HG03108 (cell line): ENCODE measurements around the gene SWI5.

Source experiments
- ATAC-seq: cut with Tn5 transposase; IDR thresholded peaks from one replicate; pipeline ENCODE4 v1.9.1; 2021; ENCODE audit warnings: moderate library complexity; ENCODE audit not compliant: unreplicated experiment

SWI5 gene

GRCh38 chr9:128251732-128252100 is 24.4 kb upstream of the SWI5 start:
- ATAC-seq = no peak

DNA sequence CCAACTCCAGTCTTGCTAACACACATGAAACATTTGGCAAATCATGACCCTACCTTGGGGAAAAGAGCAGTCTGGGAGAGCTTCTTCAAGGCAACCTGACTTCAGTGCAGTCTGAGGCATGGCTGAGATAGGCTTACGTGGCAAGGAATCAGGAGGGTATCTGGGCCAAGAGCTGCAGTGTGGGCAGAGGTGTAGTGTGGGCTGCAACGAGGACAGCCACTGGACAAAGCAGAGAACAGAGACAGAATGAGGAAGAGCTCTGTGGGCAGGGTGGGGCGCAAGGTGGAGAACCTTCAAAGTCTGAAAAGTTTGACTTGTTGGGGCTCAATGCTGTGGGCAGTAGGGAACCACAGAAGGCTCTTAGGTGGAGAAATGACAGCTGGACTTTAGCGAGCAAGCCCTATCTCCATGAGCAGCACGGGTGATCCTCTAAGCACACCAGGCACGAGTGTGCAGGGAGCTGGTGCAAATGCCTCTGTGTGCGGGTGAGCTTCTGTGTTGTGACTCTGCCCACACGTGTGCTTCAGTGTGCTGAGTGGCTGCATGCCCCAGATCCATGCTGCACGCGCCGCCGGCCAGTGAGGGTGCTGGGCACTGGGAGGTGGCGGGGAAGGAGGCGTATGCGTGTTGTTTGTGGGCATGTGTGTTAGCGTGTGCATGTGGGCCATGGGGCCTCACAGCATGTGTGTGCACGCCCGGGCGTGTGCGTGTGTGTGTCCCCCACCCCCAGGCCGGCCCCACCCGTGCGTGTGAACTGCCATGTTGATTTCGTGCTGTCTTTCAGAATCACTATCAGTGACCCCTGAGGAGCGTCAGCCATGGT is 23.5 kb upstream of the SWI5 start:
- no peak for ATAC-seq

DNA sequence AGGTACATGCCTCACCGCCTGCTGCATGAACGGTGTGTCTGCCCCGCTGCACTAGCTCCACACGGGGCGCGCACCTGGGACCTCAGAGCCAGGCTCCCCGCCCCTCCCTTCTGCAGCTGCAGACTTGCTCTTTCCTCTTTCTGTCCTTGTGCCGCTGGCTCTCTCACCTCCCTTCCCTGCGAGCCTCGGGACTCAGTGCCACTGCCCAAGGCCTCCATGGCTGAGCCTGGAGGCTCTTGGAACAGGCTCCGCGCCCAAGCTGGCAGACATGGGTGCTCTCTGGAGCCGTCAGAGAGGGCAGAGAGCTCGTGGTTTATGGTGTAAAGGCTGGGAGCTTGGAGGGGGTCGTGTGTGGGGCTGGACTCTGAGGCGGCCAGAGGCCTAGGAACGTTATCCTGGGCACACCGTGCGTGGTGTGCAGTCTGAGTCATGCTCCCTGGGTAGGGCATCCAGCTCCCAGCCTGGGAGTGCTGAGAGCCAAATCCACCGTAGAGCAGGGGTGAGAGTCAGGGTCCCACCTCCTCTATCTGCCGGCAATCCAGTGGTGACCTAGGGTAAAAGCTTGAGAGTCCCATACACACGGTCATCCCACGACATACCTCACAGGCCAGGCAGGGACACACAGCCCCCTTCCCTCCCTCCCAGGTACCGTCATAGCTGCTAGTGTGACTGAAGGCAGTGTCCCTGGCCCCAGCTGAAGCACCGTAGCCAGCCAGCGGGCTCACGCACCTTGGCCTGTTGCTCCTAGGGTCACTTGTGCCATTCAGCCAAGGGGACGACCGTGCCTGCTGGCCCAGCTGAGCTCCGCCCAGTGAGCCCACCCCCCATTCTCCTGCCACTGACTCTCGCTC is 22.7 kb upstream of the SWI5 start:
- ATAC-seq = no peak

GRCh38 chr9:128253991-128254346 is 22.1 kb upstream of the SWI5 start:
- ATAC-seq = no peak

DNA sequence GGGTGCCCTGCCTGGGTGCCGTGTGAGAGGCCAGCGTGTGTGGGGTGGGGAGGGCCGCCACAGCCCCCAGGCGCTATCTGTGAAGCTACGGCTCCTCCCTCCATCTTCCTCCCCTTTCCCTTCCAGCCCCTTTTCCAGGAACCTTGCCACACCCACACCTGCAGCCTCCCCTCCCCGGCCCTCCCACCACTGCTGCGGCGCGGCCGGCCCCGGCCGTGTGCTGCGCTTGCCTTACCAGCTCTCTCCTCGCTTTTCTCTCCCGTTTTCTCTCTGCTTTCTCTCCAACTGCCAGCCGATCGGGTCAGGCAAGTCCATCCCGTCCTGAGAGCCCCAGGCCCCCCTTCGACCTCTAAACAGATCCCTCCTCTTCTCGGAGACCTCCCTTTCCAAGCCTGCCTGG is 21.7 kb upstream of the SWI5 start:
- no peak for ATAC-seq

- no peak for ATAC-seq
Observed at GRCh38 chr9:128254855-128255759, 21.0 kb upstream of the SWI5 start.

GRCh38 chr9:128257086-128257825 is 18.8 kb upstream of the SWI5 start:
- no peak for ATAC-seq

- no peak for ATAC-seq
Observed at GRCh38 chr9:128257907-128258306, 18.2 kb upstream of the SWI5 start.

DNA sequence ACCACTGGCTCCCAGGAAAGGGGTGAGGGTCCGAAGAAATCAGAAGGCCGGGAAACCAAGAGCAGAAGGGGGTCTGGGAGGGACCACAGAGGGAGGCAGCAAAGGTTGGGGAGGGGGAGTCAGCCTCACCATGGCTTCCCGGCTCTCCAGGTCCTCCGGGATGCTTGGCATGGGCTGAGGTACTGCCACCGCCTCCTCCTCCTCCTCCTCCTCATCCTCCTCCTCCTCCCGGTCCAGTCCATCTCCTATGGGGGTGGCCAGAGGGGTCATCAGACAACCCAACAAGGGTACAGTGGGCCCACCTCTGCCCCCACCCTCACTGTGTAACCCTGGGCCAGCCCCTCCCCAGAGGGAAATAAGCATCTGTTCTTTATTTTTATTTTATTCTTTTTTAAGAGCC is 17.8 kb upstream of the SWI5 start:
- no peak for ATAC-seq

GRCh38 chr9:128259156-128259555 is 16.9 kb upstream of the SWI5 start:
- no peak for ATAC-seq

DNA sequence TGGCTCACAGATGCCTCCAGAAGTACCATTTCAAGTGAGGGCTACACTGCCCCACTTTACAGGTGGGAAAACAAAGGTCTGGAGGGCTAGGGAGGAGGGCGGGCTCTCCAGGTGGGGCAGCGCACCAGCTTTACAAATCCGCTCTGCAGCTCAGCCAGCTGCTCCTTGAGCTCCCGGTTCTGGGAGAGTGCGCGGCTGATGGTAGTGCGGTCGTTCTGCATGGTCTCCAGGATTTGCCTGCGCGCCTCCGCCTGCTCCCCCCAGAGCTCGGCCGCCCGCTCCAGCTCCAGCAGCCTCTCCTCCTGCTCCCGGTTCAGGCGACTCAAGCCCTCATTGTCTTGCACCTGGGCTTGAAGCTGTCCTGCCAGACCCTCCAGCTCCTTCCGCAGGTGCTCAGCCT is 15.7 kb upstream of the SWI5 start:
- ATAC-seq = no peak

- ATAC-seq = no peak
Observed at GRCh38 chr9:128262687-128263086, 13.4 kb upstream of the SWI5 start.

DNA sequence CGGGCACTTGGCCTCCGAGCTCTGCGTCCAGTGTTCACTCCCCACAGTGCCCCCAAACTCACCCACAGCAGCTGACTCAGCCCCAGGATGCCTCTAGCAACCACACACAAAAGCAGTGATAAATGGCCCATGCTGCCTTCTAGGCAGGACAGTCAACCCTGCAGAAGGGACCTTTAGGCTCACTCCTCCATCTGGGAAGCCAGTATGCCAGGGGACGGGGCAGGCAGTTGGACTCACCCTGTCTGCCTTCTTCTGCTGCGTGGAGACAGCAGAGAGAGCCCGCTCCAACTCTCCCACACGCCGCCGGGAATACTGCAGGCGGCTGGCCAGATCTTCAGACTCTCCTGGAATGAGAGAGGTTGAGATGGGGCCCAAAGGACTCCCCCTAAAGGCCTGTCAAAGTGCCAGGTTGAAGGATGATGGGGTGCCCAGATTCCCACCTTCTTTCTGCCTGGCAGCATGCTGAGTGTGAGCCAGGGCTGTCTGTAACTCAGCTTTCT is 10.7 kb upstream of the SWI5 start:
- no peak for ATAC-seq

DNA sequence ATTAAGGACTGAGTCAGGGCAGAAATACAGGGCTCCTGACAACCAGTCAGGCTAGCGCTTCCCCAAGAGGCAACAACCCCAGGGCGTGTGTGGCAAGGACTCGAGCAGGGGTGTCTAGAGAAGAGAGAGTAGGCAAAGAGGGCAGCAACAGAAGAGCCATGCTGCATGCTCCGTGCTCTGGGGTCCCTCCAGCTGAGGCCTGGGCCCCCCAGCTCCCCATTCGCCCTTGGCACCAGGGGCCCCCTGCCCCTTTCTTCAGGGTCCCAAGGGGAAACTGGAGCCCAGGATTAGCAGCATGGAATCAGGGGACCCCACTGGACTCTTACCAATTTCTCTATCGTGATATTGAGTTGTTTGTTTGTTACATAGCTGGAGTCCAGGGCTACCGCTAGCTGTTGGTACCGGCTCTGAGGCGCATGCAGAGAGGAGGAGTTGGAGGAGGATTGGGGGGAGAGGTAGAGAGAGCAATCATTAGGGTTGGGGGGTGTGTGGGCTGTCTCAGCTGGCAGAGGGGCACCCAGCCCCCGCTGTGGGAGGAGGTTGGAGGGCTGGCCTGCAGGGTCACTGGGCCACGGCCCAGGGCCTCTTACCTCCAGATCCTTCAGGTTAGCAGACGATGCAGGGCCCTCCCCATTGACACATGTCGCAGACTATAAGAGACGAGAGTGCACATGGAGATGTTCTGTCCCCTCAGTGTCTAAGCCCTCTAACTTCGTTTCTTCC is 9.0 kb upstream of the SWI5 start:
- no peak for ATAC-seq

GRCh38 chr9:128271112-128271511 is 5.0 kb upstream of the SWI5 start:
- ATAC-seq = no peak

DNA sequence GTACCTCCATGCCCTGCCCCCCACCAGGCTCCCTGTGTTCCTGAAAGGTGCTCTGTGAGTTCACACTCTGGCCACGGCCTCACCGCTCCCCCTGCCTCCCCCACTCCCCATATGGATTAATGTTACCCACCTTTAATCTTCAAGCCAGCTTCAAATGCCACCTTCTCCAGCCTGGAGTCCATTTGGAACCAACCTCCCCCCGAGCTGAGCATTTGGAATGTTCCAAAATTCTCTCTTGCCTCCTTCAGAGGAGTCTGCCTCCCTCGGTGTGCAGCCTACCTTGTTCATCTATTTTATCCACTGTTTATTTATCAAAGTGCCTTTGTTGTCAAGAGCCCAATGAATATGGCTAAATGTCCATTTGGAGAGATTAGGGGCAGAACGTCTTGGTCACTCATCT is 4.6 kb upstream of the SWI5 start:
- no peak for ATAC-seq

- no peak for ATAC-seq
Observed at GRCh38 chr9:128274245-128274644, 1.8 kb upstream of the SWI5 start.

DNA sequence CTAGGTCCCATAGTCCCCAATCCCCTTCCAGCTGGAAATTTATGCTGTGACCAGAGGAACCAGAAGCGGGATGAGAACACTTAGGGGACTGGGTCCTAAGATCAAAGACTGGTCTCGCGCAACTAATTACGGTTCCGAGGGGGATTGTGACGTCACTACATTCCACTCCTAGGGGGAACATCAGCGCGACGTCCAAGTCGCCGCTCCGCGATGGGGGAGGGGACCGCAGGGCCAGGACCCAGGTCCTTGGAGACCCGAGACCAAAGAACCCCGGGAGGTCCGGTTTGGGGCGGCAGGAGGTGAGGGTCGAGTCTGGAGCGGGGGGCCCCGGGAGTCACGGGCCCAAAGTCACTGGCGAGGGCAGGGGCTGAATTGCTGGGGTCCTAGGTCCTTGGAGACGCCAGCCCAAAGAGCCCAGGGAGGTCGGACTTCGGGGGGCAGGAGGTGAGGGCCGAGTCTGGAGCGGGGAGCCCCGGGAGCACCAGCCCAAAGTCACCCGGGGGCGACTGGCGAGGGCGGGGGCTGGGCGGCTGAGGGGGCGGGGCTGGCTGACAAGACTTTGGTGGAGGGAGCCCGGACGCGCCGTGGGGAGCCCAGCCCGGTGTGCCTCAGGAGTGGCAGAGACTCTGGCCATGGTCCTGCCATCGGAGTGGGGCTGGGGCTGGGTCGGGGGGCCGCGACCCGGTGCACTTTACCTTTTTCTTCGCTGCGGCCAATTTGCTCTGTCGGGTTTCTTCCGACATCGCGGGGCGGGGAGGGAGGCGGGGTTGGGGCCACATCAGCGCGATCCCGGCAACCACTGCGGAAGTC is 673 bp upstream of the SWI5 start, which contains the start of gene GOLGA2:
TSS of gene GOLGA2 (minus strand) at position 810 of the 810 bp plus-strand sequence. CDS start at position 779, 31 bp downstream.
- peak; percentile 33 for ATAC-seq
